HG02763 (cell line): ENCODE measurements around the gene MYLK3.
"Not testable (repeated sequence)": the region's sequence is repeated elsewhere in the genome, so short reads cannot be mapped to it uniquely, and the experiment has no call there.

ENCODE experiments used
- ATAC-seq: cut with Tn5 transposase; IDR thresholded peaks from one replicate; pipeline ENCODE4 v1.9.1; 2021; ENCODE audit warnings: mild to moderate bottlenecking, moderate library complexity; ENCODE audit not compliant: unreplicated experiment

Gene MYLK3

GRCh38 chr16:46691726-46692125 lies 56.4 kb downstream of the MYLK3 start:
- ATAC-seq: no peak

GRCh38 chr16:46690281-46691178 lies 57.6 kb downstream of the MYLK3 start:
- ATAC-seq: no peak

DNA sequence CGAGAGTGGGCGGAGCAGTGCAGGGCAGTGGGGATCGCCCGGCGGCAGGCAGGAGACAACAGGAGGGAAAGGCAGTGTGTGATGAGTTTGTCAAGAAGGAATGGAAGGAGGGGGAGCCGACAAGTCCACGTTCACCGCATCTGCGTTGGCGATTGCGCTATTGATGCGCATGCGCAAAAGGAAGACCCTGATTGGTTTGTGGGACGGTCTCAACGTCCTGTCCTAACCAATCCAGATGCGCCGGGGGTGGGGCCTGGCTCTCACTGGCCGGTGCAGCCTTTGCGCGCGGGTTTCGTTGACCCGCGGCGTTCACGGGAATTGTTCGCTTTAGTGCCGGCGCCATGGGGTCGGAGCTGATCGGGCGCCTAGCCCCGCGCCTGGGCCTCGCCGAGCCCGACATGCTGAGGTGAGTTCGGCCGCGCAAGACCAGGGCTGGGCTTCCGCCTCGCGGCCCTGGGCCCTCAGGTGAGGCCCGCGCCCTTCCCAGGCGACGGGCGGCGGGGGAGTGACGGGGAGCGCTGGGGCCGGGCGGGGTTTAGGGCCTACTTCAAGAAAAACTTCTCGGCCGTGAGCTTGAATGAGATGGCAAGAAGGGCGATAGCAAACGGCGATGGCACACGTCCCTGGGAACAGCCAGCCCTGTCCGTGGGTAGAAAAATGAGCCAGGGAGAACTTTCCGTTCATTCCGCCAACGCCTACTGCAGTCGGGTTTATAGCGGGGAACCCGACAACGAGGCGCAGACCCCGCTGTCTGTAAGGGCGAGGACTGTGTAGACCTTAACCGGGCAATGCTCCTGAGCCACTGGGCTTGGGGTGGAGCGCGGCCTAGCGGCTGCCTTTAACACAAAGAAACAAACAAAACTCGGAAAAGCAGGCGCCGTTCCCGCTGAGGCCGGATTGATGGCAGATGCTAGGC lies 58.5 kb downstream of the MYLK3 start, which contains the start of gene ORC6:
TSS of gene ORC6 (plus strand) at position 295 of the 916 bp plus-strand sequence. CDS start at position 342, 47 bp downstream.
- peak; percentile 73 for ATAC-seq

DNA sequence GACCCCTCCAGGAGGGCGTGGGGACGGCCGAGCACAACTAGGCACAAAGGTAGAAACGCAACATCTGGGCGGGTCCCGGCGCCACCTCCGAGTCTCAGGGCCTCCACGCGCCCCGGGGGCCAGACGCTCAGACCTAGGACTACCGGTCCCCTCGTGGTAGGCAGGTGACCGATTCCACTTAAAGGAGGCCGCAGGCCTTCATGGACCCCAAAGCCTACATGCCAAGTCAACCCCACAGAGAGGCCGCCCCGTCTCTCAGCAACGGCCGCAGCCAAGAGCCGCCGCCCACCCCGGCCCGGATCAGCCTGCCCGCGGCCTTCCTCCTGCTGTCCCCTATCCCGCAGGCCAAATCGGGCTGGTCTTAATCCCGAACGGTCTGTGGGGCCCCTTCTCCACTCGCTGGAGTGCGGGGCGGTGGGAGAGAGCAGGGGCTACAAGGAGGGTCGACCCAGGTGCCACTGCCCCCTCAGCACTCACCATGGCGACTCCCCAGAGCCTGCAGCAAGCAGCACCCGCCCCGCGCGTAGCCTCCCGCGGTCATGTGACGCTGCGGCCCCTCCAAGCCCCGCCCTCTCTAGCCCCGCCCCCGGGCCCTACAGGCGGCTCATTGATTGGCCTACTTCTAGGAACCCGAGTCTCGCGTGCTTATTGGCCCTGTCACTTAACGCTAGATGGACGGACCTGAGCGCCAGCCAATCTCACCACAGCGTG lies 59.3 kb downstream of the MYLK3 start, which contains the start of gene VPS35:
TSS of gene VPS35 (minus strand) at position 525 of the 711 bp plus-strand sequence. CDS start at position 480, 45 bp downstream.
- peak; percentile 83 for ATAC-seq

- no peak for ATAC-seq
Measured at GRCh38 chr16:46688101-46688653, 60.0 kb downstream of the MYLK3 start.

- ATAC-seq: no peak
Measured at GRCh38 chr16:46687486-46687885, 60.7 kb downstream of the MYLK3 start.

- ATAC-seq: no peak
Measured at GRCh38 chr16:46686815-46687473, 61.2 kb downstream of the MYLK3 start.

DNA sequence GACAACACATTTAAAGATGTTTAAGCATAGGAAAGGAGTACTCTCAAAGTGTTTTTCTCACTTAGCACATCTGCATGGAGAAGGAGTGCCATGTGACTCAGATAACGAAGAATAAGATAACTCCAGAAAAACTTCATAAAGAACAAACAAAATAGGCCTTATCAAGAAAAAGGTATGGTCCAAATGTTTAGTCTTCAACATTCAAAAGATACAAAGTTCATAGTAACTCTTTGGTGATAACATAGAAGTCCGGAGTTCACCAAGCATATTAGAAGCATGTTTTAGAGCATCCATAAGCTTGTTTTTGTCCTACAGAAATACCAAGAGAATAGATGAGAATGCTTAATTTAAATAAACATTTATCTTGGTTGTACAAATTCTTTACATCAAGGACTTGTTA lies 66.3 kb downstream of the MYLK3 start:
- ATAC-seq: not testable (repeated sequence)

- not testable (repeated sequence) for ATAC-seq
Measured at GRCh38 chr16:46677943-46678342, 70.2 kb downstream of the MYLK3 start.

GRCh38 chr16:46673320-46674013 lies 74.7 kb downstream of the MYLK3 start:
- peak; percentile 68 for ATAC-seq

GRCh38 chr16:46662123-46662522 lies 86.0 kb downstream of the MYLK3 start:
- ATAC-seq: no peak

- ATAC-seq: peak; percentile 84
Measured at GRCh38 chr16:46658925-46659324, 89.2 kb downstream of the MYLK3 start.
